Stimulated activated CD8-positive, alpha-beta memory T cell treated with anti-CD3 and anti-CD28 coated beads, Interleukin-4, amount 100 ng/mL, for 48 hours (primary cell): ENCODE measurements around the gene MYO7B.

Source experiments
- DNase-seq: peaks from one replicate; pipeline ENCODE4 v3.0.0-alpha.2; 2020

Gene MYO7B

GRCh38 chr2:127590386-127591190 is 55.1 kb downstream of the MYO7B start:
- DNase-seq: peak; percentile 15

GRCh38 chr2:127591221-127591923 is 55.9 kb downstream of the MYO7B start:
- peak; percentile 81 for DNase-seq

GRCh38 chr2:127592761-127593227 is 57.3 kb downstream of the MYO7B start:
- DNase-seq: peak; percentile 10

- DNase-seq: peak; percentile 16
Measured at GRCh38 chr2:127593228-127594115, 58.0 kb downstream of the MYO7B start.

GRCh38 chr2:127594116-127594591 is 58.7 kb downstream of the MYO7B start:
- peak; percentile 15 for DNase-seq

- peak; percentile 15 for DNase-seq
Measured at GRCh38 chr2:127596311-127597045, 61.0 kb downstream of the MYO7B start.

- DNase-seq: no peak
Measured at GRCh38 chr2:127597046-127597983, 61.8 kb downstream of the MYO7B start.

GRCh38 chr2:127597984-127598380 is 62.5 kb downstream of the MYO7B start:
- DNase-seq: no peak

GRCh38 chr2:127598711-127599110 is 63.2 kb downstream of the MYO7B start:
- DNase-seq: no peak

- no peak for DNase-seq
Measured at GRCh38 chr2:127599211-127599610, 63.7 kb downstream of the MYO7B start.

GRCh38 chr2:127604986-127605385 is 69.5 kb downstream of the MYO7B start:
- DNase-seq: no peak

GRCh38 chr2:127605691-127606263 is 70.3 kb downstream of the MYO7B start:
- no peak for DNase-seq

GRCh38 chr2:127606625-127607398 is 71.3 kb downstream of the MYO7B start:
- DNase-seq: no peak

- peak; percentile 8 for DNase-seq
Measured at GRCh38 chr2:127607399-127607908, 72.0 kb downstream of the MYO7B start.

- DNase-seq: peak; percentile 8
Measured at GRCh38 chr2:127608061-127609030, 72.9 kb downstream of the MYO7B start.

- DNase-seq: peak; percentile 17
Measured at GRCh38 chr2:127609031-127609751, 73.7 kb downstream of the MYO7B start.

GRCh38 chr2:127609818-127610217 is 74.3 kb downstream of the MYO7B start:
- DNase-seq: peak; percentile 8

- DNase-seq: peak; percentile 19
Measured at GRCh38 chr2:127610561-127610960, 75.1 kb downstream of the MYO7B start.
